Hippocampal formation (tissue), 2 donors: Measurements from ENCODE around the gene LGALS8.

Experiments used
- DNase-seq, 2 donors: peaks; one replicate each; lab custom pipeline; 2025; lab: John Stamatoyannopoulos, UW

LGALS8 gene

GRCh38 chr1:236589531-236589930 is 65.7 kb downstream of the LGALS8 start:
- DNase-seq, result no peak

GRCh38 chr1:236590553-236591150 is 66.9 kb downstream of the LGALS8 start:
- DNase-seq, result no peak

- no peak for DNase-seq
Measured at GRCh38 chr1:236602171-236602570, 78.4 kb downstream of the LGALS8 start.
